ENCODE measurements around the gene CCDC92B.
"Not testable (repeated sequence)": the region's sequence is repeated elsewhere in the genome, so short reads cannot be mapped to it uniquely, and the experiment has no call there.

CCDC92B gene

DNA sequence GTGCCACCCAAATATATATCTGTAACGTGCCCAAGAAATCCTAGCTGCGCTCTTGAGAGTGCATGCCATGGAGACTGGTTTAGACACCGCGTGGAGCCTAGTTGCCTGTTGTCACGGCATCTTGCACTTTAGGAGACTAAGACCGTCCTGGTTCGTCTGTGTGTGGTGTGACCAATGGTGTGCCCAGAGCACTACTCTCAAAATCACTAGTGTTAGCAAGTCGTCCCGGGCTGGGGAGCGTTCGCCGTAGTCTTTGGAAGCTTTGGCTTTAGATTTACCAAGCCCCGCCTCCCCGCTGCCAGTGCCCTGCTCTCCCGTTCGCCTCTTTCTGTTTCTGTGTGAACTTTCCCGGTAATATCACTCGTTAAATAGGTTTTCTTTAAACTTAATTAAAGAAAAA is 64.9 kb downstream of the CCDC92B start:
- Histone ChIP-seq H3K36me3 (ENCODE audit: control insufficient read depth, insufficient read depth, low read length) (peaks cover 38% of the 10 kb centered on the region), H3K4me1 (ENCODE audit: control insufficient read depth, insufficient read depth, low read length, poor library complexity, severe bottlenecking) (peaks cover 2% of the 10 kb centered on the region), H3K27ac (ENCODE audit: low read depth, low read length, severe bottlenecking) (no peak overlapping the region), H3K9me3 (ENCODE audit: control insufficient read depth, low read length) (no peaks in the 10 kb centered on the region), H3K4me3 (ENCODE audit: extremely low read depth, insufficient read depth, low read length, poor library complexity, severe bottlenecking) (no peak overlapping the region)
- 94 to 97% methylated on average over 9 to 16 of the region's 18 CpGs for WGBS, 2 experiments (ENCODE audit: insufficient coverage in 2 of 2)

DNA sequence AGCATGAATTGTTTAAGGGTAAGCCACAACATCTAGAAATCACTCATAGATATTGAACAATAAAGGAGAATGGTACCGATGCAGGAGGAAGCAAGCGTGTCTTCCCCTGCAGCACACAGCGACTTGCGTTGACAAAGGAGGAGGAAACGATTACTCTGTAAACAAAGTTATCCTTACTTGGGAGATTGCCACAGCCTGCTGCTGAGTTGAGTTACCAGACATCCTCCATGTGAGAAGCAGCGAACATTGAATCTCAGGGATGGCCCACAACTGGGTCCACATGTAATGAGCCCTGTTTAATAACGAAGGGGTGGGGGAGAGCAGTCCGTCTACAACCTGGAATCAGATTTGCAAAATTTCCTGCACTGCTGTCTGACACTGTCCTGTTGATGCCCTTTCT is 65.5 kb downstream of the CCDC92B start:
- no peak overlapping the region for H3K4me3 ChIP-seq (ENCODE audit: extremely low read depth, insufficient read depth, low read length, poor library complexity, severe bottlenecking)
- H3K36me3 ChIP-seq (ENCODE audit: control insufficient read depth, insufficient read depth, low read length), result peaks cover 44% of the 10 kb centered on the region
- no peak overlapping the region for H3K27ac ChIP-seq (ENCODE audit: low read depth, low read length, severe bottlenecking)
- no peaks in the 10 kb centered on the region for H3K9me3 ChIP-seq (ENCODE audit: control insufficient read depth, low read length)
- WGBS, 2 experiments (ENCODE audit: insufficient coverage in 2 of 2), result 95 to 100% methylated on average over 6 of the region's 8 CpGs
- H3K4me1 ChIP-seq (ENCODE audit: control insufficient read depth, insufficient read depth, low read length, poor library complexity, severe bottlenecking), result peaks cover 2% of the 10 kb centered on the region

DNA sequence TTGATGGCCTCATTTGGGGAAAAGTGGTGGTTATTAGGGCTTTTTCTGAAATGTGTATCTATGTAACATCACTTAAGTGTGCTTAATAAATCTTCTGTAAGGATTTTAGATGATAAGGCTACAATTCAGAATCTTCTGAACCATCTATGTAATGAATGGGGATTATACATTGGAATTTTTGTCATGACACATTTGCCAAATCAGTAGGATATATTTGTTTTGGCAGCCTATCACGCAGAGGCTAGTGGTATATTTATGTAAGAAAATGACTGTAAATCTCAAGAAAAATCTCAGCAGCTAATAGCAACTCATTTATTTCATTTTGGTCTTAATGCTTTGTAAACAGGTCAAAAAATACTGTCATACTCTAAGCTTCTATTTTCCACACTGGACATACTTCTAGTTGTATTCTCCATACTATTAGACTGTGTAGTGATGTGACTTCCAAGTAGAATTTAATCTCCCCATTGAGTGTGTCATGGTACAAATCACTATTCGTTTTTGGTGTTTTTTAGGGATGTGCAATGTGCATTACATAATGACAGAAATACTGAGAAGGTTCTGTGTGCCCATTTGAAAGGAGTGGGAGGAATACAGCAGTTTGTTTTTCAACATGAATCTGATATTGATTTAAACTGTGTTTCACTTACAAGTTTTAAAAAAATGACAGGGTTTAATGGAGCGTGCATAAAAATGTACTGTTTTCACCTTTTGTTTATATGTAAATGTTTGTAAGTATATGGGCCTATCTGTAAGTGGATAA is 67.1 kb downstream of the CCDC92B start:
- Histone ChIP-seq H3K4me1 (ENCODE audit: control insufficient read depth, insufficient read depth, low read length, poor library complexity, severe bottlenecking) (peaks cover 2% of the 10 kb centered on the region), H3K36me3 (ENCODE audit: control insufficient read depth, insufficient read depth, low read length) (peaks cover 59% of the 10 kb centered on the region), H3K27ac (ENCODE audit: low read depth, low read length, severe bottlenecking) (no peak overlapping the region), H3K9me3 (ENCODE audit: control insufficient read depth, low read length) (no peaks in the 10 kb centered on the region), H3K4me3 (ENCODE audit: extremely low read depth, insufficient read depth, low read length, poor library complexity, severe bottlenecking) (no peak overlapping the region)
- 93 to 100% methylated on average over 1 to 2 of the region's 3 CpGs for WGBS, 2 experiments (ENCODE audit: insufficient coverage in 2 of 2)

DNA sequence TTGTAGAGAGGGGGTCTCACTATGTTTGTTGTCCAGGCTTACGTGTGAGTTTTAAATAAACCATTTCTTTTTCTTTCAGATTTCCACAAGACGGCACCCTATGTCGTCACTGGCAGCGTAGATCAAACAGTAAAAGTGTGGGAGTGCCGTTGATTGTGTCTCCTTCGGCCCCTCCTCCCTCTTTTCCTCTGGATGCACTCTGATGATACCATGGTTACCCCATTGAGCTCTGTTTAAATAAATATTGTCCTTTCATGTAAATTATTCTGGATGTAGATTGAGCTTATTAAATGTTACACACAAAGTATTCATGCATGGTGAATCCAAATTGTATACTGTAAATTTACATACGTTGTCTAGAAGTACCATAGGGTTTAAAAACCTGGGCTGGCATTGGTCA is 67.8 kb downstream of the CCDC92B start:
- Histone ChIP-seq H3K36me3 (ENCODE audit: control insufficient read depth, insufficient read depth, low read length) (peaks cover 66% of the 10 kb centered on the region), H3K9me3 (ENCODE audit: control insufficient read depth, low read length) (no peaks in the 10 kb centered on the region), H3K4me1 (ENCODE audit: control insufficient read depth, insufficient read depth, low read length, poor library complexity, severe bottlenecking) (peaks cover 2% of the 10 kb centered on the region), H3K27ac (ENCODE audit: low read depth, low read length, severe bottlenecking) (no peak overlapping the region), H3K4me3 (ENCODE audit: extremely low read depth, insufficient read depth, low read length, poor library complexity, severe bottlenecking) (no peak overlapping the region)
- 92 to 95% methylated on average over 3 to 4 of the region's 7 CpGs for WGBS, 2 experiments (ENCODE audit: insufficient coverage in 2 of 2)

DNA sequence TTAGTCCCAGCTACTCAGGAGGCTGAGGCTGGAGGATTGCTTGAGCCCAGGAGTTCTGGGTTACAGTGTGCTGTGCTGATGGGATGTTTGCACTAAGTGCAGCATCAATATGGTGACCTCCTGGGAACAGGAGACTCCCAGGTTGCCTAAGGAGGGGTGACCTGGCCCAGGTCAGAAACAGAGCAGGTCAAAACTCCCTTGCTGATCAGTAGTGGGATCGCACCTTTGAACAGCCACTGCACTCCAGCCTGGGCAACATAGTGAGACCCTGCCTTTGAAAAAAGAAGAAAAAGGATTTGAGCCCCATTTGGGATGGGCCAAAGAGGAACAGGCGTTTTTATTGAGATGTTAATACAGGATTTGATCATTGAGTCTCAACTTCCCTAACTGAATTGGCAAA is 68.5 kb downstream of the CCDC92B start:
- Histone ChIP-seq H3K27ac (ENCODE audit: low read depth, low read length, severe bottlenecking) (no peak overlapping the region), H3K4me3 (ENCODE audit: extremely low read depth, insufficient read depth, low read length, poor library complexity, severe bottlenecking) (no peak overlapping the region), H3K9me3 (ENCODE audit: control insufficient read depth, low read length) (no peaks in the 10 kb centered on the region), H3K36me3 (ENCODE audit: control insufficient read depth, insufficient read depth, low read length) (peaks cover 73% of the 10 kb centered on the region), H3K4me1 (ENCODE audit: control insufficient read depth, insufficient read depth, low read length, poor library complexity, severe bottlenecking) (peaks cover 2% of the 10 kb centered on the region)
- WGBS, 2 experiments (ENCODE audit: insufficient coverage in 2 of 2), result 100% methylated on average over 1 of the region's 2 CpGs

DNA sequence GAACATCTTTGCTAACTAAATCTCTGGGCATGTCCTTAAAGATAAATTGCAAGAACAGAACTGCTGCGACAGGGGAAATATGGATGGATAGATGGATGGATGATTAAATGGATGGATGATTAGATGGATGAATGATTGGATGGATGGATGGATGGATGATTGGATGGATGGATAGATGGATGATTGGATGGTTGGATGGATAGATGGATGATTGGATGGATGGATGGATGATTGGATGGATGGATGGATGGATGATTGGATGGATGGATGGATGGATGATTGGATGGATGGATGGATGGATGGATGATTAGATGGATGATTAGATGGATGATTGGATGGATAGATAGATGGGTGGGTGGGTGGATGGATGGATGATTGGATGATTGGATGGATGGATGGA is 70.2 kb downstream of the CCDC92B start:
- peaks cover 88% of the 10 kb centered on the region for H3K36me3 ChIP-seq (ENCODE audit: control insufficient read depth, insufficient read depth, low read length)
- not testable (repeated sequence) for H3K27ac ChIP-seq (ENCODE audit: low read depth, low read length, severe bottlenecking); H3K4me1 ChIP-seq (ENCODE audit: control insufficient read depth, insufficient read depth, low read length, poor library complexity, severe bottlenecking); H3K4me3 ChIP-seq (ENCODE audit: extremely low read depth, insufficient read depth, low read length, poor library complexity, severe bottlenecking); H3K9me3 ChIP-seq (ENCODE audit: control insufficient read depth, low read length)
- 91 to 96% methylated on average over 1 of the region's 1 CpG for WGBS, 2 experiments (ENCODE audit: insufficient coverage in 2 of 2)

Data from mesodermal cell (in vitro differentiated cells).